H9 (cell line): ENCODE results near the gene DENND5A. TPM values are rescaled to one million over a fixed set of nuclear protein-coding genes. Genes with fewer than 3 reads are reported as not detected.
A peak's percentile ranks its signal among the peaks of the same experiment; 100 is the strongest.

Experiments used
- DNase-seq: peaks from one replicate; pipeline ENCODE4 v3.0.0-alpha.2; 2017
- H2AFZ ChIP-seq: one replicate; pipeline ENCODE4 v1.6.1; 2013; ENCODE audit warnings: mild to moderate bottlenecking, low read length, control low read depth, moderate library complexity
- H2AK5ac ChIP-seq: 2 replicates; pipeline ENCODE4 v1.6.1; 2013; ENCODE audit warnings: low read length, control low read depth, mixed read lengths; ENCODE audit not compliant: insufficient read length
- H2BK120ac ChIP-seq: one replicate; pipeline ENCODE4 v1.6.1; 2013; ENCODE audit warnings: low read depth, mild to moderate bottlenecking, low read length, control low read depth, inconsistent platforms; ENCODE audit not compliant: poor library complexity, severe bottlenecking
- H2BK12ac ChIP-seq: 2 replicates; pipeline ENCODE4 v1.6.1; 2013; ENCODE audit warnings: low read length, control low read depth, mixed read lengths, low read depth; ENCODE audit not compliant: insufficient read length
- H2BK15ac ChIP-seq: 2 replicates; pipeline ENCODE4 v1.6.1; 2013; ENCODE audit warnings: low read depth, low read length, control low read depth
- H2BK20ac ChIP-seq: one replicate; pipeline ENCODE4 v1.6.1; 2013; ENCODE audit warnings: low read depth, mild to moderate bottlenecking, low read length, control low read depth, inconsistent platforms; ENCODE audit not compliant: poor library complexity, severe bottlenecking
- H2BK5ac ChIP-seq: 2 replicates; pipeline ENCODE4 v1.6.1; 2013; ENCODE audit warnings: low read length, control low read depth, mixed read lengths; ENCODE audit not compliant: insufficient read length
- H3K14ac ChIP-seq: 2 replicates; pipeline ENCODE4 v1.6.1; 2013; ENCODE audit warnings: low read length, control low read depth; ENCODE audit not compliant: insufficient read depth
- H3K18ac ChIP-seq: 2 replicates; pipeline ENCODE4 v1.6.1; 2013; ENCODE audit warnings: low read depth, mild to moderate bottlenecking, mixed read lengths, low read length, control low read depth; ENCODE audit not compliant: insufficient read length
- H3K23ac ChIP-seq: 2 replicates; pipeline ENCODE4 v1.6.1; 2013; ENCODE audit warnings: low read length, control low read depth, mixed read lengths, low read depth; ENCODE audit not compliant: insufficient read length
- H3K23me2 ChIP-seq: 2 replicates; pipeline ENCODE4 v1.6.1; 2013; ENCODE audit warnings: low read depth, mild to moderate bottlenecking, mixed read lengths, low read length, control low read depth; ENCODE audit not compliant: insufficient read length, poor library complexity, severe bottlenecking
- H3K27ac ChIP-seq: 2 replicates; pipeline ENCODE4 v1.5.1; 2013; ENCODE audit warnings: low read length, control low read depth, mixed read lengths, low read depth; ENCODE audit not compliant: insufficient read length
- H3K27me3 ChIP-seq: 2 replicates; pipeline ENCODE4 v1.6.1; 2013; ENCODE audit warnings: low read length, control low read depth, inconsistent platforms; ENCODE audit not compliant: insufficient read depth
- H3K4ac ChIP-seq: 2 replicates; pipeline ENCODE4 v1.6.1; 2013; ENCODE audit warnings: low read depth, mild to moderate bottlenecking, control low read depth, inconsistent platforms, low read length, moderate library complexity
- H3K4me1 ChIP-seq: 2 replicates; pipeline ENCODE4 v1.6.1; 2013; ENCODE audit warnings: low read length, control low read depth, inconsistent platforms; ENCODE audit not compliant: insufficient read depth
- H3K4me2 ChIP-seq: 2 replicates; pipeline ENCODE4 v1.6.1; 2013; ENCODE audit warnings: low read length, control low read depth, mixed read lengths; ENCODE audit not compliant: insufficient read length, insufficient read depth
- H3K56ac ChIP-seq: 2 replicates; pipeline ENCODE4 v1.6.1; 2013; ENCODE audit warnings: low read depth, mild to moderate bottlenecking, mixed read lengths, low read length, control low read depth; ENCODE audit not compliant: insufficient read length
- H3K79me1 ChIP-seq: 2 replicates; pipeline ENCODE4 v1.6.1; 2013; ENCODE audit warnings: low read depth, mild to moderate bottlenecking, moderate library complexity, low read length, control low read depth, inconsistent platforms; ENCODE audit not compliant: insufficient read depth, poor library complexity, severe bottlenecking
- H3K79me2 ChIP-seq: 2 replicates; pipeline ENCODE4 v1.6.1; 2013; ENCODE audit warnings: low read length, control low read depth, inconsistent platforms; ENCODE audit not compliant: insufficient read depth
- H3K9ac ChIP-seq: 2 replicates; pipeline ENCODE4 v1.6.1; 2013; ENCODE audit warnings: low read length, control low read depth, mixed read lengths; ENCODE audit not compliant: insufficient read length; ENCODE audit errors: extremely low read depth
- H3K9me3 ChIP-seq: one replicate; pipeline ENCODE4 v1.6.1; 2013; ENCODE audit warnings: low read depth, low read length, inconsistent platforms; ENCODE audit not compliant: control insufficient read depth
- H3T11ph ChIP-seq: one replicate; pipeline ENCODE4 v1.6.1; 2013; ENCODE audit warnings: mild to moderate bottlenecking, low read length, control low read depth, inconsistent platforms
- H4K20me1 ChIP-seq: one replicate; pipeline ENCODE4 v1.6.1; 2013; ENCODE audit not compliant: control insufficient read depth, insufficient read length, insufficient read depth
- H4K5ac ChIP-seq: 2 replicates; pipeline ENCODE4 v1.6.1; 2013; ENCODE audit warnings: low read depth, mild to moderate bottlenecking, mixed read lengths, low read length, control low read depth; ENCODE audit not compliant: insufficient read length
- H4K8ac ChIP-seq: replicated peaks from 2 replicates; pipeline ENCODE4 v1.6.1; 2013; ENCODE audit warnings: low read length, control low read depth, mixed read lengths, low read depth; ENCODE audit not compliant: insufficient read length
- H4K91ac ChIP-seq: 2 replicates; pipeline ENCODE4 v1.6.1; 2013; ENCODE audit warnings: low read depth, mild to moderate bottlenecking, moderate library complexity, mixed read lengths, low read length, control low read depth; ENCODE audit not compliant: insufficient read length
- H3K27ac Mint-ChIP-seq, 3 experiments: 2 replicates in 2 of 3; 3 replicates in 1 of 3; pipeline ENCODE4 v1.8.0; 2020 to 2021; ENCODE audit warnings: mixed read lengths in 3 of 3, mild to moderate bottlenecking in 1 of 3, moderate library complexity in 1 of 3
- H3K27me3 Mint-ChIP-seq: 2 replicates; pipeline ENCODE4 v1.8.0; 2021; ENCODE audit warnings: low read depth, mild to moderate bottlenecking, moderate library complexity, mixed read lengths
- H3K36me3 Mint-ChIP-seq, 3 experiments: 2 replicates in 2 of 3; 3 replicates in 1 of 3; pipeline ENCODE4 v1.8.0; 2020 to 2021; ENCODE audit warnings: low read depth in 3 of 3, mixed read lengths in 3 of 3; ENCODE audit not compliant: insufficient read depth in 1 of 3
- H3K4me1 Mint-ChIP-seq, 2 experiments: 2 replicates each; pipeline ENCODE4 v1.8.0; 2020; ENCODE audit warnings: mixed read lengths in 2 of 2
- H3K4me3 Mint-ChIP-seq, 2 experiments: 2 replicates in 1 of 2; 3 replicates in 1 of 2; pipeline ENCODE4 v1.8.0; 2020 to 2021; ENCODE audit warnings: mild to moderate bottlenecking in 2 of 2, mixed read lengths in 2 of 2, moderate library complexity in 1 of 2
- H3K9me3 Mint-ChIP-seq, 2 experiments: 2 replicates in 1 of 2; 3 replicates in 1 of 2; pipeline ENCODE4 v1.8.0; 2020; ENCODE audit warnings: mild to moderate bottlenecking in 2 of 2, mixed read lengths in 2 of 2, moderate library complexity in 1 of 2
- WGBS: extraction: QIAGEN DNeasy Blood & Tissue Kit; methylation state at CpG from one replicate; pipeline ENCODE4 v1.1.7; 2013; ENCODE audit warnings: missing lambda C conversion rate, low lambda C conversion rate, mixed read lengths; ENCODE audit not compliant: insufficient read length; ENCODE audit errors: extremely low coverage; 5-methylcytosine and 5-hydroxymethylcytosine counted together
- total RNA-seq: library from RNA; stranded (reverse); gene quantifications from 2 replicates; pipeline ENCODE4 v1.2.1, GENCODE V29; 2021
- TF ChIP-seq, protein P1 (sequence below): fragments of 200-600 bp; sonication (generic); conservative IDR thresholded peaks from 3 replicates; pipeline ENCODE4 v1.8.0; 2021; ENCODE audit warnings: antibody characterized with exemption, mild to moderate bottlenecking

Gene DENND5A
- total RNA-seq, 1 experiment from 2014 or later, result 59.6 TPM

DNA sequence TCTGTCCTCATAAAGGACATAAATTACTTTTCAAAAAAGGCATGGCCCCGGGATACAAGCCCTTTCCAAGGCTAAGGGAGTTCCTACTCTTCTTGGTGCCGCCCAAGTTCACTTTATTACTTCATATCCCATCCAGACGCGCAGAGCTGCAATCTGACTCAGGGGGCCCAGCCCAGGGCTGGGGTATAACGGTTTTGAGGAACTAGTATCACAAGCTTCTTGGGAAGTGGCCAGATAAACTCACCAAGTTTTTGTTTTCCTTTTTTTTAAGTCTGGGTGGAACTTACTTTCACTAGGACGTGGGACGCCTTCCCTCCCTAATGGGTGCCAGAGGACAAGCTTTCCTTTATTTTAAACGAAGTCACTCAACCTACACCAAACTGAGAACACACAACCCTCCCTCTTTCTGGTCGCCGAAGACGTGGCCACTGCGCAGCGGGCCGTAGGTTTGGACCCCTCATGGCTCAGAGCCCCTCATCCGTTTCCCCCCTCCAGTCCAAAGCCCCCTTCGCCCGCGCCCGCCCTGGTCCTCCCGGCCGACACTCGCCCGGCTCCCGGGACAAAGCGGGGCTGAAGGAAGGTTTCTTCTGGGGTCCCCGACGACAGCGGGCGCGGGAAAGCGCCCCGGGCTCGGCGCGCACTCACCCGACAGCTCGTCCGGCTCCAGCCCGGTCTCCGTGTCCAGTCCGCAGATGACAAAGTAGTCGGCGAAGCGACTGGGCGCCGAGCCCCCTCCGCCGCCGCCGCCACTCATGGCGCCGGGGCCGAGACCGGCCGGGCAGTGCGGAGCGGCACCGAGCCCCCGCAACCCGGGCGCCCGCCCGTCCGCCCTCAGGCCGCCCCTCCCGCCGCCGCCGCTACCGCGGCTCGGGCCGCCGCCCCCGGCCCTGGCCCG is 587 bp downstream of the DENND5A start:
- H3K36me3 Mint-ChIP-seq, result peaks cover 0 to 6% (median 0%) of the 10 kb centered on the region in 3 experiments; a peak in 1 of 7 replicates
- no peak overlapping the region for H3K4ac ChIP-seq
- H3K9ac ChIP-seq, result peak overlapping the region; percentile 79
- H4K5ac ChIP-seq, result no peak overlapping the region
- no peak overlapping the region for H2AFZ ChIP-seq
- no peaks in the 10 kb centered on the region for H3K9me3 ChIP-seq
- H3K27me3 Mint-ChIP-seq, result peaks cover 2% of the 10 kb centered on the region
- H3K79me2 ChIP-seq, result peaks cover 24% of the 10 kb centered on the region; the same call in 1 of the 2 replicates
- no peak overlapping the region for H3K27ac ChIP-seq
- H2BK12ac ChIP-seq, result no peak overlapping the region
- peak; percentile 39 for DNase-seq
- no peak overlapping the region for H3K56ac ChIP-seq
- H3K27me3 ChIP-seq, result no peaks in the 10 kb centered on the region
- no peak overlapping the region for H3T11ph ChIP-seq
- peaks cover 14% of the 10 kb centered on the region for H3K23me2 ChIP-seq
- peaks cover 0 to 4% of the 10 kb centered on the region in 2 experiments; a peak in 2 of 5 replicates for H3K9me3 Mint-ChIP-seq
- peak overlapping the region; percentile 96 for H3K14ac ChIP-seq
- no peak overlapping the region for H4K91ac ChIP-seq
- TF ChIP-seq, protein P1, sequence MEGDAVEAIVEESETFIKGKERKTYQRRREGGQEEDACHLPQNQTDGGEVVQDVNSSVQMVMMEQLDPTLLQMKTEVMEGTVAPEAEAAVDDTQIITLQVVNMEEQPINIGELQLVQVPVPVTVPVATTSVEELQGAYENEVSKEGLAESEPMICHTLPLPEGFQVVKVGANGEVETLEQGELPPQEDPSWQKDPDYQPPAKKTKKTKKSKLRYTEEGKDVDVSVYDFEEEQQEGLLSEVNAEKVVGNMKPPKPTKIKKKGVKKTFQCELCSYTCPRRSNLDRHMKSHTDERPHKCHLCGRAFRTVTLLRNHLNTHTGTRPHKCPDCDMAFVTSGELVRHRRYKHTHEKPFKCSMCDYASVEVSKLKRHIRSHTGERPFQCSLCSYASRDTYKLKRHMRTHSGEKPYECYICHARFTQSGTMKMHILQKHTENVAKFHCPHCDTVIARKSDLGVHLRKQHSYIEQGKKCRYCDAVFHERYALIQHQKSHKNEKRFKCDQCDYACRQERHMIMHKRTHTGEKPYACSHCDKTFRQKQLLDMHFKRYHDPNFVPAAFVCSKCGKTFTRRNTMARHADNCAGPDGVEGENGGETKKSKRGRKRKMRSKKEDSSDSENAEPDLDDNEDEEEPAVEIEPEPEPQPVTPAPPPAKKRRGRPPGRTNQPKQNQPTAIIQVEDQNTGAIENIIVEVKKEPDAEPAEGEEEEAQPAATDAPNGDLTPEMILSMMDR, result no peak
- H4K8ac ChIP-seq, result no peak overlapping the region
- H2AK5ac ChIP-seq, result no peak overlapping the region
- peak overlapping the region; percentile 93 to 99 for H3K4me3 Mint-ChIP-seq
- H2BK20ac ChIP-seq, result no peak overlapping the region
- H2BK120ac ChIP-seq, result no peak overlapping the region
- no peak overlapping the region for H2BK5ac ChIP-seq
- peak overlapping the region in 2 of 3 experiments; percentile 93 to 94; a peak in 5 of 7 replicates for H3K27ac Mint-ChIP-seq
- no CpG with 5 or more reads among the region's 76 CpGs for WGBS
- peak overlapping the region; percentile 15 for H3K18ac ChIP-seq
- H3K4me2 ChIP-seq, result peak overlapping the region; percentile 88
- peaks cover 35 to 45% of the 10 kb centered on the region in 2 experiments for H3K4me1 Mint-ChIP-seq
- H4K20me1 ChIP-seq, result no peaks in the 10 kb centered on the region
- H3K23ac ChIP-seq, result no peak overlapping the region
- H3K4me1 ChIP-seq, result peaks cover 5% of the 10 kb centered on the region; the same call in 1 of the 2 replicates
- H3K79me1 ChIP-seq, result peaks cover 6% of the 10 kb centered on the region
- no peak overlapping the region for H2BK15ac ChIP-seq
